Upper lobe of left lung (tissue), 6 donors: ENCODE data around the gene KLK4. TPM values are rescaled to one million over a fixed set of nuclear protein-coding genes. Genes with fewer than 3 reads are reported as not detected.

Experiments used
- ATAC-seq, 2 donors: fragments of 200-7000 bp; cut with Tn5 transposase; one replicate each; pipeline ENCODE4 v1.9.1; 2022; ENCODE audit warnings: mild to moderate bottlenecking in 2 of 2, moderate library complexity in 2 of 2; ENCODE audit not compliant: low FRiP score in 2 of 2
- DNase-seq, 2 donors: peaks; one replicate each; pipeline ENCODE4 v3.0.0-alpha.2; 2019 to 2020
- H3K27ac ChIP-seq, 4 donors: fragments of 200-600 bp; sonication (generic); one replicate each; pipeline ENCODE4 v1.5.1; 2016 to 2019
- H3K27me3 ChIP-seq, 4 donors: fragments of 200-600 bp; sonication (generic); one replicate each; pipeline ENCODE4 v1.5.1; 2017 to 2019
- H3K36me3 ChIP-seq, 4 donors: fragments of 200-600 bp; sonication (generic); one replicate each; pipeline ENCODE4 v1.5.1; 2016 to 2019
- H3K4me1 ChIP-seq, 4 donors: fragments of 200-600 bp; sonication (generic); one replicate each; pipeline ENCODE4 v1.5.1; 2018 to 2019
- H3K4me3 ChIP-seq, 4 donors: fragments of 200-600 bp; sonication (generic); one replicate each; pipeline ENCODE4 v1.5.1; 2017 to 2019; ENCODE audit warnings: mild to moderate bottlenecking in 2 of 4, moderate library complexity in 1 of 4
- H3K9me3 ChIP-seq, 4 donors: fragments of 200-600 bp; sonication (generic); one replicate each; pipeline ENCODE4 v1.5.1; 2018 to 2019
- EP300 ChIP-seq, 4 donors: sonication (generic); formaldehyde crosslinking; IDR thresholded peaks; one replicate each; pipeline ENCODE4 v1.5.1; 2017; ENCODE audit warnings: antibody characterized with exemption in 4 of 4, control low read depth in 2 of 4
- POLR2A ChIP-seq, 4 donors: fragments of 450-650 bp; IDR thresholded peaks; one replicate each; pipeline ENCODE4 v1.5.1; 2016 to 2017; ENCODE audit warnings: antibody characterized with exemption in 4 of 4, mild to moderate bottlenecking in 2 of 4
- POLR2AphosphoS5 ChIP-seq, 2 donors: sonication (generic); formaldehyde crosslinking; IDR thresholded peaks; one replicate each; pipeline ENCODE4 v1.5.1; 2017; ENCODE audit warnings: antibody characterized with exemption in 2 of 2
- WGBS, 2 donors: methylation state at CpG; one replicate each; pipeline ENCODE4 v1.1.5; 2017 to 2018; 5-methylcytosine and 5-hydroxymethylcytosine counted together
- total RNA-seq, 6 donors: library from RNA; depleted of rRNA in 4 of 6; stranded (reverse); fragments of >200 nt in 4 of 6; gene quantifications; one replicate each; pipeline versions ENCODE4 v1.1.0 to v1.2.1, GENCODE V29; 2016 to 2021
- TF ChIP-seq, protein P1 (sequence below), 6 experiments: fragments of 450-650 bp in 4 of 6; fragments of 200-600 bp in 2 of 6; sonication (generic) in 2 of 6; IDR thresholded peaks; one replicate each; pipeline ENCODE4 v1.5.1; 2016 to 2019; ENCODE audit warnings: antibody characterized with exemption in 6 of 6
- donor health status: DM: no; HTN: no; CAD: no; lungs with moderate emphysema.
- donor health status: DM: no; HTN: yes; CAD: no; lungs with severe emphysema.

The KLK4 gene
- total RNA-seq, 6 donors from 2014 or later, result not detected

DNA sequence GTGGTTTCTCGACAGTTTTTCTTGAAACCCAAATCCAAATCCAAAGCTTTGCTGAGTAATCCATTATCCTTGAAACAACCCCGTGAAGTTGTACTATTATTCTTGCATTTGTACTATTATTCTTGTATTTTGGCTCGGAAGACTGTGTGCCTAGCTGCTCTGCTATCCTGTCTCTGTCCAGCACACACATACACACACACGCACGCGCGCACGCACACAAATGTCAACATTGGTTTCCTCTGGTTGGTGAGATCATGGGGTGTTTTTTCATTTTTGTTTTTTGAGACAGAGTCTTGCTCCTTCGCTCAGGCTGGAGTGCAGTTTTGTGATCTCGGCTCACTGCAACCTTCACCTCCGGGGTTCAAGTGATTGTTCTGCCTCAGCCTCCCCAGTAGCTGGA lies 14.9 kb upstream of the KLK4 start:
- H3K9me3 ChIP-seq, result no peaks in the 10 kb centered on the region
- TF ChIP-seq POLR2AphosphoS5 (IDR thresholded peaks at IDR 0.05), result no peak
- TF ChIP-seq POLR2A (IDR thresholded peaks at IDR 0.05), result no peak
- TF ChIP-seq, protein P1, sequence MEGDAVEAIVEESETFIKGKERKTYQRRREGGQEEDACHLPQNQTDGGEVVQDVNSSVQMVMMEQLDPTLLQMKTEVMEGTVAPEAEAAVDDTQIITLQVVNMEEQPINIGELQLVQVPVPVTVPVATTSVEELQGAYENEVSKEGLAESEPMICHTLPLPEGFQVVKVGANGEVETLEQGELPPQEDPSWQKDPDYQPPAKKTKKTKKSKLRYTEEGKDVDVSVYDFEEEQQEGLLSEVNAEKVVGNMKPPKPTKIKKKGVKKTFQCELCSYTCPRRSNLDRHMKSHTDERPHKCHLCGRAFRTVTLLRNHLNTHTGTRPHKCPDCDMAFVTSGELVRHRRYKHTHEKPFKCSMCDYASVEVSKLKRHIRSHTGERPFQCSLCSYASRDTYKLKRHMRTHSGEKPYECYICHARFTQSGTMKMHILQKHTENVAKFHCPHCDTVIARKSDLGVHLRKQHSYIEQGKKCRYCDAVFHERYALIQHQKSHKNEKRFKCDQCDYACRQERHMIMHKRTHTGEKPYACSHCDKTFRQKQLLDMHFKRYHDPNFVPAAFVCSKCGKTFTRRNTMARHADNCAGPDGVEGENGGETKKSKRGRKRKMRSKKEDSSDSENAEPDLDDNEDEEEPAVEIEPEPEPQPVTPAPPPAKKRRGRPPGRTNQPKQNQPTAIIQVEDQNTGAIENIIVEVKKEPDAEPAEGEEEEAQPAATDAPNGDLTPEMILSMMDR (IDR thresholded peaks at IDR 0.05), result no peak
- TF ChIP-seq EP300 (IDR thresholded peaks at IDR 0.05), result no peak
- ATAC-seq (no peak), DNase-seq (no peak)
- WGBS, 2 donors, result 63 to 71% methylated on average over 11 of the region's 11 CpGs
- peaks cover 0 to 5% (median 0%) of the 10 kb centered on the region in 4 donors for H3K4me1 ChIP-seq
- no peaks in the 10 kb centered on the region for H3K36me3 ChIP-seq
- no peak overlapping the region for H3K4me3 ChIP-seq
- H3K27ac ChIP-seq, result no peak overlapping the region
- no peaks in the 10 kb centered on the region for H3K27me3 ChIP-seq

DNA sequence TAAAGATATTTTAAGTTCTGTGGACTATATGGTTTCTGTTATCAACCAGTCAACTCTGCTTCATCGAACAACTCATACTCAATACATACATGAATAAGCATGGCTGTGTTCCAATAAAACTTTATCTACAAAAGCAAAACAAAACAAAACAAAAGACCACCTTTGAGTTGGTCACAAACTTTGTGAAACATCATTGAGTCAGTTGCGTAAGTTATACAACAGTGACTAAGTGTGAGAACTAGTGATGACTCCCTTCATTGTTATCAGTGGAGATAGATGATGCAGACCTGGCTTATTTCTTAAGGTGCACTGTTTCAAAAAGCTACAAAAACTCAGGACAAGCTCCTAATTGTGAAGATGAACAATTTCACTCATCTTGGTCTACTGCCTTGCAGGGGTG lies 14.5 kb upstream of the KLK4 start:
- Histone ChIP-seq H3K27ac (no peak overlapping the region), H3K27me3 (no peaks in the 10 kb centered on the region), H3K4me3 (no peak overlapping the region), H3K4me1 (peaks cover 0 to 5% (median 0%) of the 10 kb centered on the region in 4 donors), H3K36me3 (no peaks in the 10 kb centered on the region), H3K9me3 (no peaks in the 10 kb centered on the region)
- 88 to 93% methylated on average over 2 of the region's 2 CpGs for WGBS, 2 donors
- ATAC-seq (no peak), DNase-seq (no peak)
- TF ChIP-seq EP300 (IDR thresholded peaks at IDR 0.05), result no peak
- no peak for TF ChIP-seq POLR2AphosphoS5 (IDR thresholded peaks at IDR 0.05)
- no peak for TF ChIP-seq POLR2A (IDR thresholded peaks at IDR 0.05)
- TF ChIP-seq, protein P1 (IDR thresholded peaks at IDR 0.05), result no peak

DNA sequence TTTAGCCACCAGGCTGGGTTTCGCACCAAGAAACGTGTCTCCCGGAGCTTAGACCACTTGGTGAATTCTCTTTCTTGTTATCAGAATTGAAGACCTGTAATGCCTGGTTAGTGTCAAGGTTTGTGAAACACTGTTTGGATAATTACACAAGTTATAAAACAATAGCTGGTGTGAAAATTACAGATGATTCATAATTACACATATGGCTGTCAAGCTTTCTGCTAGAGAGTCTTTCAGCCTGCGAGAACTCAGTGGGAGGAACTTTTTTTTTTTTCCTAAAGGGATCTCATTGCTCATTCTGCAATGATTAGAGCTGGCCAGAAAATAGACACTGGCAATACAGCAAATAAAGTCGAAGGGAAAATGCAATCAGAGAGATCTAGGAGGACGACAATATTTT lies 13.4 kb upstream of the KLK4 start:
- no peak overlapping the region for H3K27ac ChIP-seq

DNA sequence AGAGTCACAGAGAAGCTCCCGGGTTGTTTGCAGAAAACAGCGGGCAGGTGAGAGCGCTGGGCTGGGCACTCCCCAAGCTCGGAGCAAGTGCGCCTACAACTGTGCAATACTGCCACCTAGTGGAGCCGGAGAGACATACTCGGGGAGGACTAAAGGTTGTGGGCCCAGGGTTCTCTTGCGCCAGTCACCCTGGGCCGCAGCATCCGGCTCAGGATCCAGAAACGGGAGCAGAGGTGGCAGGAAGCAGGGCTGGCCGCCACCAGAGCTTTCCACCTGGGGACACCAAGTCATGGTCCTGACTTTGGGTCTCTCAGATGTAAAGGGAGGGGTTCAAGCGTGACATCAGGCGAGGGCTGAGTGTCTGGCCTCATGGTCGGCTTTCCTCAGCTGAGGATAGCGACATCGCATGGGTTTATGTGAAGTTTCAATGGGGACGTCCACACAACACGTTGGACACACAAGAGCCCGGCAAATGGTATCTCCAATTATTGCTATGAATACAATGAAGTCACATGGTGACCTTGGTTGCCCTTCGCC lies 11.2 kb upstream of the KLK4 start:
- 10 to 39% methylated on average over 10 to 16 of the region's 21 CpGs for WGBS, 2 donors
- ATAC-seq (peak; percentile 92 to 94), DNase-seq (peak; percentile 51 to 68)
- Histone ChIP-seq H3K27me3 (no peaks in the 10 kb centered on the region), H3K27ac (no peak overlapping the region), H3K36me3 (no peaks in the 10 kb centered on the region), H3K9me3 (no peaks in the 10 kb centered on the region), H3K4me1 (peaks cover 0 to 5% (median 0%) of the 10 kb centered on the region in 4 donors), H3K4me3 (no peak overlapping the region)
- no peak for TF ChIP-seq EP300 (IDR thresholded peaks at IDR 0.05)
- TF ChIP-seq POLR2AphosphoS5 (IDR thresholded peaks at IDR 0.05), result no peak
- TF ChIP-seq, protein P1 (IDR thresholded peaks at IDR 0.05), result peak; percentile 70 to 80 (median 78)

More for the DNA sequence above, 13.4 kb upstream of the KLK4 start:
- Histone ChIP-seq H3K36me3 (no peaks in the 10 kb centered on the region), H3K4me1 (peaks cover 0 to 5% (median 0%) of the 10 kb centered on the region in 4 donors), H3K27me3 (no peaks in the 10 kb centered on the region), H3K9me3 (no peaks in the 10 kb centered on the region), H3K4me3 (no peak overlapping the region)
- ATAC-seq, result no peak
- no peak for DNase-seq
- WGBS, 2 donors, result 63 to 72% methylated on average over 6 of the region's 6 CpGs
- TF ChIP-seq POLR2AphosphoS5 (IDR thresholded peaks at IDR 0.05) (no peak), POLR2A (IDR thresholded peaks at IDR 0.05) (no peak), EP300 (IDR thresholded peaks at IDR 0.05) (no peak)
- TF ChIP-seq, protein P1 (IDR thresholded peaks at IDR 0.05), result no peak
